CD4-positive, alpha-beta T cell treated with Interleukin-21 for 1 hour (primary cell): Measurements from ENCODE around the gene PPHLN1.

Experiments used
- DNase-seq: peaks from one replicate; pipeline ENCODE4 v3.0.0-alpha.2; 2020

Gene PPHLN1

DNA sequence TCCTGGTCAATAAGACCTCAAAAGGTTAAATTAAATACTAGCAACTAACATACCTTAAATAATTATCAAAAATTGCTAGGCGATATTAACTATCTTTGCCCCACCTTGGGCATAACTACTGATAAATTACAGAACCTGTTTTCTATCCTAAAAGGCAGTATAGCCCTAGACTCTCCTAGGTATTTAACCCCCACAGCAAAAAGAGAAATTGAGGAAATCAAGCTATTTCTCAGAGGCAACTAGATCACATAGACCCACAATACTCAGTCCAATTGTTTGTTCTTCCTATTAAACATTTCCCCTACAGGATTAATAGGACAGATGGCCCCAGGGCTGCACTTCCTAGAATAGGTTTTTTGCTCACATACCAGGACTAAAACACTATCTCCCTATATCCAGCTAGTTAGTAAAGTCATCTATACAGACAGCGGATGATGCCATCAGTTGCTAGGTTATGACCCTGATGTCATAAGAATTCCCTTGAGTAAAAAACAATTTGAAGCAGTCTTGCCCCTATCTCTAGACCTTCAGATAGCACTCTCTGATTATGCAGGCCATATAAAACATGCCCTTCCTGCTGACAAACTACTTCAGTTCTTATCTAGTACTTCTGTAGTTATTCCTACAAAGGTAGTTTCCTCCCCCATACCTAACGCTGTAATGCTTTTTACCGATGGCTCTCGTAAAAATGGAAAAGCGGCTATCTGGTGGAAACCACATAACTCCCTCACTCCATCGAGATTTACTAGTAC is 118.4 kb downstream of the PPHLN1 start:
- DNase-seq, result no peak

DNA sequence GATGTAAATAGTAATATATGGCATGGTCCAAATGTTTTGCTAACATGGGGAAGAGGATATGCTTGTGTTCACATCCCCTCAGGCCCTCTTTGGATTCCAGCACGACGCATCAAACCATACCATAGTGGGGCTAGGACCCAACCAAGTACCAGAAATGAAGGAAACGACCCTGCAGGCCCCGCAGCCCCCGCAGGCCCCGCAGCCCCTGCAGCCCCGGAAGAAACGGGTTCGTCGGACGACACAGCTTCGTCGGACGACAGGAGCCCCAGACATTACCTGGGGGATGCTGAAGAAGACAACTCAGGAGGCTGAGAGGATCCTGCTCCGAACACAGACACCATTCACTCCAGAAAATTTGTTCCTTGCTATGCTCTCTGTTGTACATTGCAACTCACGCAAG is 119.9 kb downstream of the PPHLN1 start:
- DNase-seq, result no peak

DNA sequence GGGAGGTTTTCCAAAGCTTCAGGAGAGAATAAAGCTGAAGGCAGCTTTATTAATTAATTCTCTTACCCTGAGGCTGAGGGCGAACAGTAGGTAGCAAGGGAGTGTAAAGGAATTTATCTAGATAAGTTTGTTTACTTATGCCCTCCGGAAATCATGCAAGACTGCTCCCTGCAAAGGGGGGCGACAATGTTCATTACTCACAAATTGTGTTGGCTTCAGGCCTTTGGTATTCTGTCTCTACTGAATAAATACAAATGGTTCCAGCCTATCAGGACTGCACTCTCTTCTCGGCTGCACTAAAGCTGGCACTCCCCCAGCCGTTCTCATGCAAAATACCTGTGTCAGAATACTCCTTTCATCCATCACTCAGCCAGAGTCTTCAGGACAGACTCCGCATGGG is 120.8 kb downstream of the PPHLN1 start:
- no peak for DNase-seq

DNA sequence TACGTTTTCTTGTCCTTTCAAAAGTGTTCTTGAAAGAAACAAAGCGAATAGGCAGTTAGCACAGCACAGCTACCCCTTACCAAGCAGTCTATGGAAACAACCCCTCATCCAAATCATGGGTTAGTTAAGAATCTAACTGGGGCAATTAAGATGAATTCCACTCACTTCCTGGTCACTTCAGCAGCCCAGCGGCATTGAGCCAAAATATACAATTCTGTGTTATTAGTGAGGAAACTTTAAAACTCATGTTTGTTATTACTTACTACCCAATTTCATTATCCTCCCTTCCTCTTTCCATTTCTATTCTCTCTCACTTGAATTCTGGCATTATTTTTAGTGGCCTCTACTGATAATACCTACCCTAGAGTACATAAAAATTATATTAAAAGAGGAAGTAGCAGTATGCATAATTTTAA is 121.4 kb downstream of the PPHLN1 start:
- DNase-seq, result no peak

DNA sequence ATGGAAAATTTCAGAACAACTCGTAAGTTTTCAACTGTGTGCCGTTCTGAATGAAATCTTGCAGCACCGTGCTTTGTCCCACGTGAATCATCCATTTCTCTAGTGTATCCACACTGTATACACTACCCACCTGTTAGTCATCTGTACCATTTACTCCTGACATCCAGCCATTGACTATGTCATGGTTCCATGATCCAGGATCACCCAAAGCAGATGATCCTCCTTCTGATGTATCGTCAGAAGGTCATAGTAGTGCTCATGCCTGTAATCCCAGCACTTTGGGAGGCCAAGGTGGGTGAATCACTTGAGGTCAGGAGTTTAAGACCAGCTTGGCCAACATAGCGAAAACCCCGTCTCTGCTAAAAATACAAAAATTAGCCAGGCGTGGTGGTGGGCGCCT is 122.9 kb downstream of the PPHLN1 start:
- DNase-seq, result no peak

DNA sequence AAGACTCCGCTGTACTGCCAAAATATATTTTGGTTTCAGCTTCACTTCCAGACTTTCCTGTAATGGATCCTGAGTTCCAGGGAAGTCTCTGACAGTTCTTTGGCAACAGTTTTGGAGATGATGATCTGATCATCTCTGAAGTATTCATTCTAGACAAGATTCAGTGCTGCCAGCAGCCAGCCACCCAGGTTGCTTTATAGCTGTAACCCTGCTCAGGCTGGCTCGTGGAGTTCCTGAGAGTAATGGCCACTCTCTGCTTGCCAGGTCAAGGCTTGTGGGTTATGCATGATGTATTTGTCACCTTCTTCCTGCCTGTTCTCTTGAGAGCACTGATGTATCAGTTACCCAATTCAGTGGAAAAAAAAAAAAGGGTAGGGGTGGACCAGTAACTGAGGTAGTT is 124.3 kb downstream of the PPHLN1 start:
- no peak for DNase-seq

DNA sequence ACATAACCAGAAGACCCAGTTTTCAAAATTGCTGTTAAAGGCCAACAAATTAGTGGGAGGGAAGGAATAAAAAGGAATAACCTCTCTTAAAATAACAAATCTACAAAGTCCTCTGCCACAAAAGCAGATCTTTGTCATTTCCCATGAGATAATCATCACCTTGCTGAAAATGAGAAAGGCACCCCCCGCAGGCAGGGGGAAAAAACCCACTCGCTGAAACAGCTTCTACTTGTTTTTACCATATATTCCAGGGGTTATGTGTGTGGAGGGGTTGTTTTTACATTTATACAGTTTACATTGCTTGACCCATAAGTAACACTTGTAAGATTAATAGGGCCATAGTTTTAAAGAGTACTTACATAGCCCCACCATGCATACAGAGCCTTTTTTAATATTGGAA is 132.6 kb downstream of the PPHLN1 start:
- DNase-seq, result no peak

DNA sequence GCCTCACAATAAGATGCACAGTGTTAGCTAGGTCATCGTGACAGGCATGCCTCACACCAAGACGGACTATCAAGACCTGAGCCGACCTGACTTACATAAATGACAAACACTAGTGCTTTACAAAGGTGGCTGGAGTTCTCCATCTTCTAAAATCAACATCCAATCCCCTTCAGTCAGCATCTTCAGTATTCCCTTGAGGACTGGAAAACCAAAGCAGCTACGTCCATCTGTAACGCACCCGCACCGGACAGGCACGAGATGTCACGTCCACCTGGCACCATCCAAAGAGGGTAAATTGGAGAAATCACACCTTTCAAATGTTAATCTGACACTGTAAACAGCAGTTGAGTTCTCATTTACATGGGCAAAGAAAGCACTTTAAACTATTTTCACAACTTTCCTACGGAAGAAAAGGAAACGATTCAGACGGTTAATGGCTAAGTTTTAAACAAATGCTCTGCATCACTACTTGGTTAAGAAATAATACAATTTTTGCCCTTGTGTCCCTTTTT is 133.4 kb downstream of the PPHLN1 start:
- DNase-seq, result no peak

DNA sequence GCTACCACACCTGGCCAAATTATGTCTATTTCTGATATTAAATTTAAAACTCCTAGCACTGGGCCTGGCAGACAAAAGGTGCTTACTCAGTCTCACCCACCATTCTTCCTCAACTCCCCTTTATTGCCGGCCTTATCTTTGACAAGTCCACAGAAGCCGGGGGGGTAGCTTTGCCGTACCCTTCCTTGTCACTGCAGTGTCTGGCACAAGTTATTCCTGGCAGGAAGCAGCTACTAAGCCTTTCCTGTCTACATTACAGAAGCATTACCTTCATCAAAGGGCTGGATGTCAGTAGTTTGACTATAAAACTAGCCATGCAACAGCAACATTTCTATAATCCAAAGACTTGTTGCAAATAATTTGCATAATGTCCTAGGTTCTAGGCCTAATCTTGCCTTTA is 136.5 kb downstream of the PPHLN1 start:
- no peak for DNase-seq

DNA sequence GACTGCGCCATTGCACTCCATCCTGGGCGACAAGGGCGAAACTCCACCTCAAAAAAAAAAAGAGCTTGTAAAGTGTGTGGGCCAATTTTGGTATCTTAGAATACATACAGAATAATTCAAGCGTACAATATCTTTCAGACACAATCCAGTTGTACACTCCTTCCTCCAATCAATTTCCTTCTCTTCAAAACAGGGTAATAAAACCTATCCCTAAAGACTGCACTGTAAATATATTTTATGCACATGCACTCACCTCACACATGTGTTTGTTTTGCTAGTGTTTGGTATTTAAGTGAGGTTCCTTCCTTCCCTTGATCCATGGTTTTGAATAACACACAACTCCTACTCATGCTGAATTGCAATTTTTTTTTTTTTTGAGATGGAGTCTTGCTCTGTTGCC is 137.7 kb downstream of the PPHLN1 start:
- no peak for DNase-seq

DNA sequence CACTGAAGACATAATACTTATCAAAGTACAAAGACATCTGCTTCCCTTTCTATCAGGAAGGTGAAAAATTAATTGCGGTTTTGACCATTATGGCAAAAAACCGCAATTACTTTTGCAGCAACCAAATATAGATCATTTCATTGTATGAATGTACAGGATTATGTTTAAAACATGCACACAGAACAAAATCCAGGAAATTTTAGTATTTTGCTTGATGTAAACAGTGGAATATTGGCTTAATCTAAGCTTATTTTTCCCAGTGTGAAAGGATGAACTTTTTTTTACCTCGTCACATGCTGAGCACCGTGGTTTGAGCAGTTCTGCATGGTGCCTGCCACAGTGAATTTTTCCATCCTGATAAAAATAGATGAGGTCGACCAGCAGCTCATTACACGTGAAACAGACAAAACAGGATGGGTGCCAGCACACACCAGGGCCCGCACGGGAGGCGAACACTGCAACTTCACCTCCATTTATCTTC is 142.4 kb downstream of the PPHLN1 start:
- DNase-seq, result no peak

DNA sequence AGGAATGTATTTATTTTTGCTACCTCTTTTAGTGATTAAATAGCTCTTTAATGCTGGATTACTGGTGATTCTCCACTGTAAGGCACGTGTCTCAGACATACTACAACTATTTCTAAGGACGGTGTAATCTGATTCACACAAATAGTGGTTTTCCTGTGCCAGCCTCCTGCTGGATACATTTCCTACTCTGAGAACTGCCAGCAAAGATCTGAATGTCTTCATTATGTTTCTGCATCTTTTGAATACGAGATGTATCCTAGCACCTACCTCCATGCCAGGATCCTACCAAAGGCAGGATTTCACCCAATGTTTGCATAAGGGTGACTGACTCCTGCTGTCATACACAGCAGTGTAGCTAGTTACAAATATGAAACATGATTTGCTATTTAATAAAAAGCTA is 143.0 kb downstream of the PPHLN1 start:
- no peak for DNase-seq

DNA sequence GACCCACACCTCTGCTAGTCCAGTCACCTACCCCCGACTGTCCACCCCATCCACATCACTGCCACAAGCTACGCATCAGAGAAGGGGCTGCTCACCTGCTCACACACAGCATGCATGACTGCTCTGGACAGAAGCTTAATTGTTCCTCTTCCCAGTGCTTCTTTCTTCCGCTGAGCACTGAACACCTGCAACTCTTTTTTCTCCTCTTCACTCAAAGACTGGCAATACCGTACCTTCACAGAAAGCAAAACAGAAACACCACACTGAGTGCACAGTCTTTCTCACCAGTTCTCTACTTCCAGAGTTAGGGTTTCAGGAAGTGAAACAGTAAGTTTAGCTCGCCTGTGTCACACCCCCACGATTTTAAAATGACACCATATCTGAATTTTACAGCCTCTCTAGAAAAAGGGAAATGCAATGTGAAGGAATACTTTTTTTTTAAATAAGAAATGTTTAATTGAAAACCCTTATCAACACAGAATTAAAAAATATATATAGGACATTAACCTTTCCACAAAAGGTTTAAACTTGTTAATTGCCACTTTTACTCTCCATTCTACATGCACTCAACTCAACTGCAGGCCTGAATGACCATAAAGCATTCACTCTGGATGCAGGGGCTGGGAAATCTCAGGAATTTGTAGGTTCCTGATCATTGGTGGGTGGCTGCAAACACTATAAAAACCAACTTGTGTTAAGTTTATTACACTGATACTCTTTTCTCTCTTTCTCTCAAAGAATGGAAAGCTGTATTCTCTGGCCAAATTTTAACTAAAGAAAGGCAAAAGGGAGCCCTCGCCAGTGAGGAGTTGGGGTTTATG is 143.6 kb downstream of the PPHLN1 start:
- no peak for DNase-seq

DNA sequence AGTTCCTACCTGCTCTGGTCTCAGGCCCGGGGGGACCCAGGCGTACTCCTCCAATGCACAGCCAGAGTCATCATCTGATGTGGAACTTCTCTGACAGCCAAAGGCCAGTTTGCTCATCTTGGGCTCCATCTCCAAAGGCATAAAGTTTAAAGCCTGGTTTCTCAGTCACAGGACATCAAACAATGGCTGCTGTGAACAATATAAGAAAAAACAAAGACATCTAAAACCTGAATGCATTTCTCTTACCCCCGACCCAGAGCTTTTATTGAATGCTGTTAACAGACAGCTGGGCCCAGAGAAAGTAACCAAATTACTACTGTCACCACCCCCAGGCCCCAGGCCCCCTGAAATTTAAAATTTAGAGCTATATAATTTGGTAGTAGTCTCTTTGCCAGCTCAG is 146.4 kb downstream of the PPHLN1 start:
- DNase-seq, result no peak

DNA sequence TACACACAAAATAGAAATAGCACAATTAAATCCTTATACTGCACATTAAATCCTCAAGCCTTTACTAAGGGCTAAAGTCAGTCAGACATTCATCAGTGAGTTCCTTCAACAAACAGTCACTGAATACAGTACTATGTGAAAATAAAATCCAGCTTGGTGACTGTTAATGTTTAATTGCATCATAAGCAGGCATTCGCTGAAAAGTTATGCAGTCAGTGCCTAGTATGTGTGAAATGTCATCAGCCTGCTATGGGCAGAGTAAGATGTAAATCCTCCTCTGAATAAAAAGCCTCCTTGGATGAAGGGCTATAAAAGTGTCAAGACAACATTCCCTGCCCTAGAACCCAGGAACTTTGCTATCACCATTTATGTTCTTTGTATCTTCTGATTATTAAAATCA is 147.2 kb downstream of the PPHLN1 start:
- no peak for DNase-seq

DNA sequence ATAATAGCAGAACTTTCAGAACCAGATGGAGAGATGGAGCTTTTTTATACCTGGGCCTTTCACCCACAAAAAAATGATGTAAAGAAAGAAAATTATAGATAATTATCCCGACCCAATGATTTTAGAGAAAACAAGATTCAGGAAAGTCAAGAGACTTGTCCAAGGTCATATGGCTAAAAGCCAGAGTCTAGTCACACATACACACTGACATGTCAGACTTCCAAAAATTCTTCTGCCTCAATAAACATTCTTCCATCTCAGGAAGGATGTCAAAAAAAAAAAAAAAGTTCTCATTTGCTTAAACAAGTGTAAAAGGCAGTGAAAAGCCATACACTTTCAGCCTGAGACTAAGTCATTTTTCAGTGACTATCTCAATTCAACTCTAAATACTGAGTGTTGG is 147.6 kb downstream of the PPHLN1 start:
- no peak for DNase-seq

DNA sequence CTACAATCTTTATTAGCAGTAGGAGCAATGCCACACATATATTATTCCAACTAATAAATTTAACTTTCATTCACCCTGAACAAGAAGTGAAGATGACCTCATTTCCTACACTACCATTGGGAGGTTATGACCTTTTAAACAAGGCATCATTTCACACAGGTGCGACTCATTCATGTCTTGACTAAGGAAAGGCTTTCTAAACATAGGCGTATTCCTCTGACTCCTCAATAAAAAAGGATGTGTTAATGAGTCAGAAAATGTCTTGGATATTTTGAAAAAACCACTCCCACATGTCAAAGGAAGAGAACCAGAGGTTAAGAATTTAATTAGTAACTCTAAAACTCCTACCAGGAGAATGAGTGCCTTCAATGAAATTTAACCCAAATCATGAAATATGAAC is 148.4 kb downstream of the PPHLN1 start:
- DNase-seq, result no peak

DNA sequence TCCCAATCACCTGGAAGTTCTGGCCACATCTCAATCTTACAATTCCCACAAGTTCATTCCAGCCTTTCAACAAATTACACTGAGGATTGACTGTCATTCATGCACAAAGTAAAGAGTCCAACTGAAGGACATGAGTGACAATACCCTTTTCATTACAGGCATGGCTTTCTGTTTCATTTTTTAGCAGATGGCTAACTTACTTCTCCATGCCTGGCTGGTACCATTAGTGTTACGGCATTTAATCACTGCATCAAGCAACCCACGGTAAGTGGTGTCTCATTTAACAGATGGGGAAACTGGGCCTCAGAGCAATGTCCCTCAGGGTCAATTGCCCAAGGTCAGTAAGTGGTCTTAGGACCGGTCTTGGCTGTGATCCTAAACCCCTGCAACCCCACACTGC is 149.1 kb downstream of the PPHLN1 start:
- DNase-seq, result no peak

DNA sequence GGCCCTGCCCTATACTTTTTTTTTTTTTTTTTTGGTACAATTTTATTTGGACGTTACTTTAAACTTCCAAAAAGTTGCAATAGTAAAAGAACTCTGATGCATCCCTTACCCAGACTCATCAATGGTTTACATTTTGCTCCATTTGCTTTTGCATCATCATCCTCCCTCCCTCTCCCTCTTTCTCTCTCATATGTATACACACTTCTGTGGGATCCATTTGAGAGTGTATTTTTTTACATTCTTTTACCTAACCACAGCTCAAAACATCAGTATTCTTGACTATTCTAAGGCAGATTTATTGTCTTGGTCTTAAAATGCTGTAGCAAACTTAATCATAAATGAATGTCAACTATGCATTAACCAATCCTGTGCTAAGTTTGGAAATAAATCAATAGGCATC is 152.0 kb downstream of the PPHLN1 start:
- DNase-seq, result no peak

DNA sequence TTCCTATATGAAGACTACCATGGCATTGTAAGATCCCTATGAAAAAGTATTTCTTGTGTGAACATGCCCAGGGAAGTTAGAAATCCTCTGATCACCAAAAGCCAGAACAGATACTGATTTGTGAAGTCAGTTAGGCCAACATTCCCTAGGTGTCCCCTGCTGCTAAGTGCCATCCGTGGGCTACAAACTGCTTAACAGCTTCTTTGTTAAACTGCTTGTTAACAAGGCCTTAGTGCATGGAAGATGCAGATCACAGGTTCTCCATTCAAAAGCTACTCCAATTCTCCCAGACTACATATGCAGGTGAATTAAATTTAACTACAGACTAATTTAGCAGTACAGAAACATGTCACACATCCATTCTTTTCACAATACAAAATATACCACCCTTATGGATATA is 155.4 kb downstream of the PPHLN1 start:
- no peak for DNase-seq

DNA sequence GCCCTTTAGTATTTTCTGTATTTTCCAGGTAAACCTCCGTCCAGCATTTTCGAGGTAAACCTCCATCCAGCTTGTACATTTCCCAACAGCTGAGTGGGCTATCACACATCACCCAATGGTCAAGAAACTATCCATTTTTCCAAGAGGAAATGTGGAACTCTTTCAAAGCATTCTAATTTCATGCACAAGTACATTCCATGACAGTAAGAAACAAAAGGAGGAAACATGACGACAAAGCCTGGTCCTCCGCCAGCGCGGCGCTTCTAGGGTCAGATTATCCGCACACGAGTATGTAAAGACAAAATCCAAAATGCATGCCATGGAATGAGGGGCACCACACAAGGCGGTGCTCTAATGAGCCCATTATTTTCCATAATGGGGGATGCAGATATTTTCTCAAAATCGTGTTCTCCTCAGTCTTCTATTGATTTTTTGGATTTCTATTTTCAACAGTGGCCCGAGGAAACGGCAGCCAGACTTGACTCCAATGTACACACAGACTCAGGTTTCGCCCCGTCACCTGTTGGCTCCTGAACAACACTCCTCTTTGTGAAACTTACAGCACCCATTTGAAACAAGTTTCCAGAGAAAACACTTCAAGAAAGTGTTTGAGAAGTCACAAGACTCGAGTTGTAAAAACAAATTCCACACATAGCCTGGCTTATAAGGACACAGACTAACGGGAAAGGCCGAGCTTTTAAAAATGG is 156.2 kb downstream of the PPHLN1 start:
- DNase-seq, result no peak

DNA sequence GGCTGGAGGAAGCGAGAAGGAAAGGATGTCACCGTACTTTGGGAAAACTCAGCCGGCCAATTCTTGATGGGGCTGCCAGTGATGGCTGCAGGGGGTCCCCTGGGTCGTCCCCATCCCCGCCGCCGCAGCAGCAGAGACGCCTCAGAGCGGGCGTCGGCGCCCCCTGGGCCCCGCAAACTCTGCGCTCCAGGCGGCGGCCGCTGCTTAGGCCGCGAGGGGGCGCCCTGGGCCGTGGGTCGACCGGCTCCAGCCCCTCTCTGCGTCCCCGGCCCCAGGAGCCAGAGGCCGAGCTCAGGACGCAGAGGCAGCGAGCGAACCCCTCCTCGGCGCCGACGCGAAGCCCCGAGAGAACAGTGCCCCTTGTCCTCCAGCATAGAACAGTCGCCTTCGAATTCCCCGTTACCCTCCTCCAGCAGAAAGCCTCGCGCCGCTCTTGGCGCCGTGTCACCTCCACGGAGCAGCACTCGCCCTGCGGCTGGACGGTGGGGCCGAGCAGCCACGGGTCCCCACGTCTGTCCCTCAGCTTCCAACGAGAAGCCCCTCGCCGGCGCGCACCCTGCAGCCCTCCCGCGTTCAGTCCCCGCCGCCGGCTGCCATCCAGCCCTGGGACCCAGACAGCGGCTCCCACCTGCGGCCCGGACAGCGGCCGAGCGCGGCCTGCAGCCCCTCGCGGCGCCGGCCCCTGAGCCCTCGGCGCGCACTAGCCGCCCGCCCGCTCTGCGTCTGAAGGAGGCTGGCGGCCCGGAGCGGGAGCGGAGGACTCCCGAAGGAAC is 157.0 kb downstream of the PPHLN1 start:
- peak; percentile 27 for DNase-seq

DNA sequence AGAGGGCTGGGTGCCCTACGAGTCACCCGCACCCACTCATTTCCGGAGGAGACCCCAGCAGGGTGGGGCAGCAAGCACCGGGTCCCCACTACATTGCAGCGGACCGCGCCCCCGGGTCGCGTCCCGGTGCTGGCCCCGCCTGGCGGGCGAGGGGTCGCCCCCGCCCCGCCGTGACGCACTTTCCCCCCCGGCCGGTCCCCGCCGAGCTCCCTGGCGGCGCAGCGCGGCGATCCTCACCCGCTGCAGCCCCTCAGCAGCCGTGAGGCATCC is 157.5 kb downstream of the PPHLN1 start:
- no peak for DNase-seq
